Limb (tissue), 2 donors: ENCODE results near the gene ADAM17.
"Not testable (repeated sequence)": the region's sequence is repeated elsewhere in the genome, so short reads cannot be mapped to it uniquely, and the experiment has no call there.

Experiments
- DNase-seq, 2 donors: peaks; one replicate each; pipeline ENCODE4 v3.0.0-alpha.2; 2016; ENCODE audit errors: extremely low spot score in 2 of 2

The ADAM17 gene

GRCh38 chr2:9555297-9556120 lies at the start of gene ADAM17:
Gene ADAM17 (minus strand): TSS chr2:9555830. CDS start chr2:9555605, 225 bp downstream.
- DNase-seq = peak; percentile 95 to 96

- DNase-seq = no peak
Measured at GRCh38 chr2:9602412-9602811, 46.8 kb upstream of the ADAM17 start.

GRCh38 chr2:9601397-9601796 lies 45.8 kb upstream of the ADAM17 start:
- DNase-seq = no peak

- DNase-seq = no peak
Measured at GRCh38 chr2:9599430-9599829, 43.8 kb upstream of the ADAM17 start.

GRCh38 chr2:9596621-9597311 lies 41.1 kb upstream of the ADAM17 start:
- no peak for DNase-seq

- DNase-seq = no peak
Measured at GRCh38 chr2:9595746-9596145, 40.1 kb upstream of the ADAM17 start.

GRCh38 chr2:9595256-9595655 lies 39.6 kb upstream of the ADAM17 start:
- DNase-seq = not testable (repeated sequence)

GRCh38 chr2:9594366-9595054 lies 38.9 kb upstream of the ADAM17 start:
- DNase-seq = no peak

GRCh38 chr2:9593925-9594324 lies 38.3 kb upstream of the ADAM17 start:
- DNase-seq = no peak

- DNase-seq = no peak
Measured at GRCh38 chr2:9592699-9593098, 37.1 kb upstream of the ADAM17 start.

GRCh38 chr2:9590641-9591040 lies 35.0 kb upstream of the ADAM17 start:
- DNase-seq = no peak

GRCh38 chr2:9586465-9586864 lies 30.8 kb upstream of the ADAM17 start:
- no peak for DNase-seq

- no peak for DNase-seq
Measured at GRCh38 chr2:9585486-9585885, 29.9 kb upstream of the ADAM17 start.

- DNase-seq = not testable (repeated sequence)
Measured at GRCh38 chr2:9584902-9585301, 29.3 kb upstream of the ADAM17 start.

- no peak for DNase-seq
Measured at GRCh38 chr2:9582624-9583023, 27.0 kb upstream of the ADAM17 start.

GRCh38 chr2:9578467-9579235 lies 23.0 kb upstream of the ADAM17 start:
- DNase-seq = no peak

- DNase-seq = no peak
Measured at GRCh38 chr2:9574331-9574730, 18.7 kb upstream of the ADAM17 start.

- no peak for DNase-seq
Measured at GRCh38 chr2:9573840-9574239, 18.2 kb upstream of the ADAM17 start.

GRCh38 chr2:9573013-9573720 lies 17.5 kb upstream of the ADAM17 start:
- DNase-seq = no peak

- DNase-seq = no peak
Measured at GRCh38 chr2:9570182-9571060, 14.8 kb upstream of the ADAM17 start.
